GM12878 (cell line): ENCODE data around the gene KLHL30. TPM values are rescaled to one million over a fixed set of nuclear protein-coding genes. Genes with fewer than 3 reads are reported as not detected.

Source experiments
- BHLHE40 ChIP-seq, 2 experiments: fragments of 450-650 bp in 1 of 2; IDR thresholded peaks; 2 replicates each; pipeline ENCODE4 v1.6.1; 2011 to 2017; ENCODE audit warnings: low read depth in 2 of 2, borderline replicate concordance in 1 of 2, improper control_type of control experiment in 1 of 2, low read length in 1 of 2, mild to moderate bottlenecking in 1 of 2
- CHD2 ChIP-seq: IDR thresholded peaks from 2 replicates; pipeline ENCODE4 v1.6.1; 2011; ENCODE audit warnings: low read depth, low read length, improper control_type of control experiment, borderline replicate concordance
- CREB1 ChIP-seq: IDR thresholded peaks from 2 replicates; pipeline ENCODE4 v1.6.1; 2012; ENCODE audit warnings: low read depth, mild to moderate bottlenecking, inconsistent platforms
- JUNB ChIP-seq: IDR thresholded peaks from 2 replicates; pipeline ENCODE4 v1.6.1; 2016; ENCODE audit warnings: antibody characterized with exemption, mild to moderate bottlenecking
- MEF2B ChIP-seq: fragments of 450-650 bp; IDR thresholded peaks from 2 replicates; pipeline ENCODE4 v1.6.1; 2018; ENCODE audit warnings: mild to moderate bottlenecking, moderate library complexity; ENCODE audit not compliant: partially characterized antibody, poor library complexity, severe bottlenecking
- MTA2 ChIP-seq: fragments of 450-650 bp; IDR thresholded peaks from 2 replicates; pipeline ENCODE4 v1.6.1; 2016; ENCODE audit warnings: low read depth, mild to moderate bottlenecking, moderate library complexity
- NFXL1 ChIP-seq: fragments of 450-650 bp; IDR thresholded peaks from 2 replicates; pipeline ENCODE4 v1.6.1; 2017; ENCODE audit warnings: antibody characterized with exemption, mild to moderate bottlenecking, borderline replicate concordance
- NR2F1 ChIP-seq: fragments of 450-650 bp; conservative IDR thresholded peaks from 2 replicates; pipeline ENCODE4 v1.6.1; 2017; ENCODE audit warnings: mild to moderate bottlenecking
- NRF1 ChIP-seq: conservative IDR thresholded peaks from 2 replicates; pipeline ENCODE4 v1.6.1; 2011; ENCODE audit warnings: mild to moderate bottlenecking, low read depth, low read length, improper control_type of control experiment
- RAD51 ChIP-seq: fragments of 450-650 bp; IDR thresholded peaks from 2 replicates; pipeline ENCODE4 v1.6.1; 2016; ENCODE audit warnings: moderate library complexity, mild to moderate bottlenecking, inconsistent platforms
- RB1 ChIP-seq: fragments of 450-650 bp; formaldehyde crosslinking; IDR thresholded peaks from 2 replicates; pipeline ENCODE4 v1.6.1; 2017; ENCODE audit warnings: mild to moderate bottlenecking, borderline replicate concordance
- SMC3 ChIP-seq: IDR thresholded peaks from 2 replicates; pipeline ENCODE4 v1.6.1; 2011; ENCODE audit warnings: low read length, improper control_type of control experiment, borderline replicate concordance
- SP1 ChIP-seq: IDR thresholded peaks from one replicate; pipeline ENCODE4 v1.6.1; 2011; ENCODE audit warnings: low read depth, low read length
- SUPT20H ChIP-seq: IDR thresholded peaks from 2 replicates; pipeline ENCODE4 v1.6.1; 2011; ENCODE audit warnings: low read depth, mild to moderate bottlenecking, low read length, moderate library complexity, borderline replicate concordance; ENCODE audit not compliant: control insufficient read depth
- YBX1 ChIP-seq: fragments of 450-650 bp; IDR thresholded peaks from 2 replicates; pipeline ENCODE4 v1.6.1; 2016; ENCODE audit warnings: antibody characterized with exemption
- polyA plus RNA-seq, 11 experiments: library from polyadenylated mRNA; depleted of rRNA in 4 of 11; unstranded in 6 of 11; stranded (reverse) in 5 of 11; fragments of >200 nt; fragmentation: Nextera tagmentation in 4 of 11; fragmentation: Illumina TruSeq in 1 of 11; extraction: Ambion mirVana in 4 of 11; extraction: Trizol in 1 of 11; gene quantifications; 1 replicate in 1 of 11; 2 replicates in 10 of 11; pipeline versions ENCODE4 v1.2.1 to v1.2.3, GENCODE V29; 2011 to 2016; ENCODE audit warnings: inconsistent platforms in 2 of 11, missing spikeins in 2 of 11, low read depth in 1 of 11
- total RNA-seq, 4 experiments: library from RNA; depleted of rRNA in 3 of 4; stranded (reverse); fragments of >200 nt in 3 of 4; fragmentation: Illumina TruSeq in 1 of 4; extraction: Trizol in 1 of 4; gene quantifications; 2 replicates each; pipeline versions ENCODE4 v1.2.1 to v1.2.3, GENCODE V29; 2013 to 2021
- TF ChIP-seq, protein P1 (sequence below): fragments of 450-650 bp; IDR thresholded peaks from 2 replicates; pipeline ENCODE4 v1.6.1; 2017; ENCODE audit warnings: antibody characterized with exemption, mild to moderate bottlenecking, moderate library complexity
- TF ChIP-seq, protein P2 (sequence below): IDR thresholded peaks from 2 replicates; pipeline ENCODE4 v1.6.1; 2012; ENCODE audit warnings: low read length, inconsistent platforms
- TF ChIP-seq, protein P3 (sequence below), 3 experiments: IDR thresholded peaks in 2 of 3; conservative IDR thresholded peaks in 1 of 3; 2 replicates each; pipeline ENCODE4 v1.5.1; 2011; ENCODE audit warnings: low read depth in 3 of 3, low read length in 3 of 3, mild to moderate bottlenecking in 3 of 3, control low read depth in 2 of 3, moderate library complexity in 2 of 3, inconsistent platforms in 1 of 3, mixed read lengths in 1 of 3; ENCODE audit not compliant: control insufficient read depth in 2 of 3, insufficient read depth in 1 of 3; ENCODE audit errors: extremely low read depth in 1 of 3

KLHL30 gene
- total and polyA plus RNA-seq, 10 of the 15 experiments (the other 5 are each of a cell fraction or from before 2014, with no cell fraction given): 0.03 TPM; not detected in 9

DNA sequence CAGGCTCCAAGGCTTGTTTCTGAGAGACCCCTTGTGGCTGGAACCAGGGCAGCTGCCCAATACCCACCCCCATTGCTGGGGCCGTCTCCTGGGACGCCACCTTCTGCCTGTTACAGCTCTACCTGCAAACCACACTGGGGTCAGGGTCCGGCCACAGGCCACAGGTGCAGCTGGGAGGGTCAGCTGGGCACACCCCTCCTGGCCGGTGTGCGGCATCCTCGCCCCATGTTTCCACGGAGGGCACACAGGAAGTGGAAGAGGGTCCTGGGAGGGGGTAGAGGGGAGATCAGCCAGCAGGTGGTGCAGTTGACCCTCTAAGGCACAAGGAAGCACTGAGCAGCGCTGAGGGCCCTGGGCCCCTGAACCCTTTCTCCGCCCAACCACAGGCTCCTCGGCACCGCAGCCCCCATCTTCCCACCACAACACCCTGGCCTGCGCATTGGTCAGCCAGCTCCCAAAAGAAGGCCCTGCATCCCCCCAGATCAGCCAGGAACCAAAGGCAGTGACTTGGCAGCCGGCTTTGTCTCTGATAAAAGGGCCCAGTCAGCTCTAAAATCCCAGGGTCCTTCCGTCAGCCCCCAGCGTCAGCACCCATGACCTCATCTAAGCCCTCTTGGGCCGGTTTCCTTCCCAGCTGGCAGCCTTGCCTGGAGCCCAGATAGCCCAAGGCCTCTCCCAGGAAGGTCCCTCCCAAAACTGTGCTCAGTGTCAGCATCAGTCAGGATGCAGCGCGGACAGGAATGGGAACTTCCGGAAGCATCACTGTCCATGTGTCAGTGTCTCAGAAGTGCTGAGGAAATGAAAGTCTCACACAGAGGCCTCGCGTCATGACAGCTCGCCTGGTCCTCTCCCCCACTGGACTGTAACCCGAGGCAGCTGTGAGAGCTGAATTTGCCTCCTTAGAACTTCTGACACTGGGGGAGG, 22.0 kb downstream of the KLHL30 start (continued):
- TF ChIP-seq, protein P1, sequence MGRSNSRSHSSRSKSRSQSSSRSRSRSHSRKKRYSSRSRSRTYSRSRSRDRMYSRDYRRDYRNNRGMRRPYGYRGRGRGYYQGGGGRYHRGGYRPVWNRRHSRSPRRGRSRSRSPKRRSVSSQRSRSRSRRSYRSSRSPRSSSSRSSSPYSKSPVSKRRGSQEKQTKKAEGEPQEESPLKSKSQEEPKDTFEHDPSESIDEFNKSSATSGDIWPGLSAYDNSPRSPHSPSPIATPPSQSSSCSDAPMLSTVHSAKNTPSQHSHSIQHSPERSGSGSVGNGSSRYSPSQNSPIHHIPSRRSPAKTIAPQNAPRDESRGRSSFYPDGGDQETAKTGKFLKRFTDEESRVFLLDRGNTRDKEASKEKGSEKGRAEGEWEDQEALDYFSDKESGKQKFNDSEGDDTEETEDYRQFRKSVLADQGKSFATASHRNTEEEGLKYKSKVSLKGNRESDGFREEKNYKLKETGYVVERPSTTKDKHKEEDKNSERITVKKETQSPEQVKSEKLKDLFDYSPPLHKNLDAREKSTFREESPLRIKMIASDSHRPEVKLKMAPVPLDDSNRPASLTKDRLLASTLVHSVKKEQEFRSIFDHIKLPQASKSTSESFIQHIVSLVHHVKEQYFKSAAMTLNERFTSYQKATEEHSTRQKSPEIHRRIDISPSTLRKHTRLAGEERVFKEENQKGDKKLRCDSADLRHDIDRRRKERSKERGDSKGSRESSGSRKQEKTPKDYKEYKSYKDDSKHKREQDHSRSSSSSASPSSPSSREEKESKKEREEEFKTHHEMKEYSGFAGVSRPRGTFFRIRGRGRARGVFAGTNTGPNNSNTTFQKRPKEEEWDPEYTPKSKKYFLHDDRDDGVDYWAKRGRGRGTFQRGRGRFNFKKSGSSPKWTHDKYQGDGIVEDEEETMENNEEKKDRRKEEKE: no peak
- TF ChIP-seq NFXL1 (no peak), NR2F1 (peak; percentile 65), SUPT20H (no peak), RB1 (no peak), MEF2B (peak; percentile 27), CREB1 (no peak), JUNB (no peak), CHD2 (no peak), NRF1 (no peak), SMC3 (peak; percentile 17; the same call in 1 of the 2 replicates), RAD51 (no peak), YBX1 (no peak), BHLHE40 (IDR thresholded peaks at IDR 0.05; ENCODE audit: borderline replicate concordance in 1 of 2, low read depth in 2 of 2, low read length in 1 of 2) (peak in 1 of 2 experiments; percentile 4; a peak in 1 of 4 replicates), MTA2 (no peak), SP1 (no peak)
- TF ChIP-seq, protein P2, sequence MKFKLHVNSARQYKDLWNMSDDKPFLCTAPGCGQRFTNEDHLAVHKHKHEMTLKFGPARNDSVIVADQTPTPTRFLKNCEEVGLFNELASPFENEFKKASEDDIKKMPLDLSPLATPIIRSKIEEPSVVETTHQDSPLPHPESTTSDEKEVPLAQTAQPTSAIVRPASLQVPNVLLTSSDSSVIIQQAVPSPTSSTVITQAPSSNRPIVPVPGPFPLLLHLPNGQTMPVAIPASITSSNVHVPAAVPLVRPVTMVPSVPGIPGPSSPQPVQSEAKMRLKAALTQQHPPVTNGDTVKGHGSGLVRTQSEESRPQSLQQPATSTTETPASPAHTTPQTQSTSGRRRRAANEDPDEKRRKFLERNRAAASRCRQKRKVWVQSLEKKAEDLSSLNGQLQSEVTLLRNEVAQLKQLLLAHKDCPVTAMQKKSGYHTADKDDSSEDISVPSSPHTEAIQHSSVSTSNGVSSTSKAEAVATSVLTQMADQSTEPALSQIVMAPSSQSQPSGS: no peak
- TF ChIP-seq, protein P3, sequence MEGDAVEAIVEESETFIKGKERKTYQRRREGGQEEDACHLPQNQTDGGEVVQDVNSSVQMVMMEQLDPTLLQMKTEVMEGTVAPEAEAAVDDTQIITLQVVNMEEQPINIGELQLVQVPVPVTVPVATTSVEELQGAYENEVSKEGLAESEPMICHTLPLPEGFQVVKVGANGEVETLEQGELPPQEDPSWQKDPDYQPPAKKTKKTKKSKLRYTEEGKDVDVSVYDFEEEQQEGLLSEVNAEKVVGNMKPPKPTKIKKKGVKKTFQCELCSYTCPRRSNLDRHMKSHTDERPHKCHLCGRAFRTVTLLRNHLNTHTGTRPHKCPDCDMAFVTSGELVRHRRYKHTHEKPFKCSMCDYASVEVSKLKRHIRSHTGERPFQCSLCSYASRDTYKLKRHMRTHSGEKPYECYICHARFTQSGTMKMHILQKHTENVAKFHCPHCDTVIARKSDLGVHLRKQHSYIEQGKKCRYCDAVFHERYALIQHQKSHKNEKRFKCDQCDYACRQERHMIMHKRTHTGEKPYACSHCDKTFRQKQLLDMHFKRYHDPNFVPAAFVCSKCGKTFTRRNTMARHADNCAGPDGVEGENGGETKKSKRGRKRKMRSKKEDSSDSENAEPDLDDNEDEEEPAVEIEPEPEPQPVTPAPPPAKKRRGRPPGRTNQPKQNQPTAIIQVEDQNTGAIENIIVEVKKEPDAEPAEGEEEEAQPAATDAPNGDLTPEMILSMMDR (IDR thresholded peaks at IDR 0.05 in 2 of 3, conservative IDR thresholded peaks at IDR 0.05 in 1 of 3; ENCODE audit: control insufficient read depth in 2 of 3, extremely low read depth in 1 of 3, insufficient read depth in 1 of 3, low read depth in 3 of 3, low read length in 3 of 3): peak; percentile 42 to 49 (median 47)
- TF ChIP-seq, all 136 proteins: peak for 5
